NCI-H510A treated with DMSO at 0.1 percent for 48 hours (cell line): ENCODE measurements around the gene COMP.
"Not testable (repeated sequence)": the region's sequence is repeated elsewhere in the genome, so short reads cannot be mapped to it uniquely, and the experiment has no call there.

ENCODE experiments used
- DNase-seq: peaks from one replicate; lab custom pipeline; 2025; lab: John Stamatoyannopoulos, UW

The COMP gene

DNA sequence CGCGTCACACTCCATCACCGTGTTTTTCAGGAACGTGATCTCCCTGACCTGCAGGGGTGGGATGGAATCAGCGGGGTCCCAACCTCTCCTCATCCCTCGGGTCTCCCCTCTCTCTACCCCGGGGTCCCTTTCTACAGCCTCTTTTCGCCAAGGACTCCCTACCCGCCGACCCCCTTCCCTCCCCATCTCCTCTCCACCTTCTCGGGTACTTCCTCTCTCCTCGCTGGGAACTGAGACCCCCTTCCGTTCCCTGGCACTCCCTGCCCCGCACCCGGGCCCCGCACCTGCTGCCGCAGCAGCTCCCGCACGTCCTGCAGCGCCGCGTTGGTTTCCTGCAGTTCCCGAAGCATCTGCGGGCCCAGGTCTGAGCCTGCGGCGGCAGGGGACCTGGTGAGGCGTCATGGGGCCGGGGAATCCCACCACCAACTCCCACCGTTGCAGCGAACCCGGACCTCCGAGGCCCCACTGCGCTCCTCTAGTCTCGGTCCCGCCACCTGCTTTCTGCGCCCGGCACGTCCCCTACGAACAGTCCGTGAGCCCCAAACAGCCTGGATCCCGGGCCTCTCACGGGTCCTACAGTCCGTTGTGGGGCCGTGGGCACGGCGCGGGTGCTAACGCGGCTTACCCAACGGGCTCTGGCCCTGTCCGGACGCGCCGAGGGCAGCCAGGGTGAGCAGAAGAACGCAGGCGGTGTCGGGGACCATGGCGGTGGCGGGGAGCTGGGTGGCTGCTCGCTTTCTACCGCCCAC lies at the start of gene COMP:
Gene COMP, minus strand, starts transcription at position 740 of the 749 bp plus-strand sequence. Its CDS starts 36 bp downstream, at position 704.
- no peak for DNase-seq

DNA sequence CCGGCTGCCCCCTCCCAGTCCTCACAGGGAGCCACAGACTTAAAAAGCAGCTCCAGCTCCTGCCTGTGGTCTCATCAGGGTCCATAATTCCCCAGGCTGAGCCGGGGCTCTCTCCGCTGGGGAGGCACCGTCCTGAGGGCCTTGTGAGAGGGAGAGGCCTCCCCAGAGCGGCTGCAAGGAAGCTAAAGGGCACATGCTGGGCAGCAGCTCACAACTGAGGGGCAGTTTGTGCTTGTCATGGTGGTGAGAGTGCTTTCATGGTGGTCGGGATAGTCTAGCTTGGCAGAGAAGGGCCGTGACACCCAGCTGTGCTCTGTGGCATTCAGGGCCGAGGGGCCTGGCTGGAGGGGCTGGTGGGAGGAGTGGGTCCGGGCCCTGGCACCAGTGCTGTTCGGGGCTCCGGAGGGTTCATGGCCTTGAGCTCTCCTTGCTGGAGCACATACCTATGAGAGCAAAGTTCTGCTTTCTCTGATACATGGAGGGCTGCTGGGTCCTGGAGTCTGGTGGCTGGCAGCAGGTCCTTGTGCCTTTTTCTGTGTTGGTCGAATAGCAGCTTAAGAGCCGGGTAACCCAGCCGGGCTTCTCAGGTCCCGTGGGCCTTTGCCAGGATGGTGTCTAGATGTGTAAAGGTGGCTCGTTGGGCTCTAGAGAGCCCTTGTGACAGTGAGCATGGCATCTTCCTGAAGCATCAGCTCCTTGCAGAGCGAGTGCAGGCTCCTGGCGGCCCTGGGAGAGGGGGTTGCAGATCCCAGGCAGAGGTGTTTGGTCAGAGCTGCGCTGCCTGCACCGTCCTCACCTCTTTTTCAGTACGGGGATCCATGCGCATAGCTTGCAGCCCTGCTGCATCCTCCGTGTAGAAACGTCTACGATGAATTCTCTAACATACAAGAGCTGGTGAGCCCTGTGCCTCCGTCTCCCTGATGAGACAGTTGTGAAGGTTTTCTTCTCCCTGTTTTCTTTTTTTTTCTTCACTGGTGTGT lies 49.5 kb upstream of the COMP start:
- no peak for DNase-seq

DNA sequence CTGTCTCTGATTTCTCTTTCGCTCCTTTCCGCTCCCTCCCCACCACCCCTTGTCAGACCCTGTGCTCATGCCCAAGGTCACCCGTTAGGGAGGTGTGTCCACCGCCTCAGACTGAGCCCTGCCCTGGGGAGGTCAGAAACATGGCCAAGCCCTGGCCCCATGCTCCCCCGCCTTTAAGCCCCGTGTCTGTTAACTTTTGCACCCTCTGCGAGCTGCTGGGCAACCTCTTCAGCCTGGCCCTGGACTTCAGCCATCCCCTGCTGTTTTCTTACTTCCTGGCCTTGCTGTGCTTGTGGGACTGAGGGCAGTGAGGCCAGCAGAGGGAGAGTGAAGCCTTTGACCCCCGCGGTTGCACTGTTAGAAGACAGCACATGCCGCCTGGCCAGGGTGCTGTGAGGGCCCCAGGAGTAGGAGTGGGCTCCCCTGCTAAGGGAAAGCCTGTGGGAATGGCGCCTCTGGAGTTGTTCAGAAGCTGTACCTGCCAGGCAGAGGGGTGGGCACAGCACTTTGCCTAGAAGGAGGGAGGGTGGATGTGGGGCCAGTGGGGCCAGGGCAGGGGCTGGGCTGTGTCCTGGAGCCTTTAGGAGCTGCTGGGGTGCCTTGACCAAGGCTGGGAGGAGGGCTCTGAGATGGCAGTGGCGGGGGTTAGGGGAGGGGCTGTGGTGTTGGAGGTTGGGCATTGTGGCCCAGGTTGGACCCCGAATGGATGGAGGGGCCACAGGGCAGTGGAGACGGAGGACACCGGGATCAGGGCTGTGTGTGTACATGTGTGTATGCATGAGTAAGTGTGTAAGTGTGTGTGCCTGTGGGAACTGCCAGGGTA lies 48.6 kb upstream of the COMP start:
- DNase-seq = no peak

DNA sequence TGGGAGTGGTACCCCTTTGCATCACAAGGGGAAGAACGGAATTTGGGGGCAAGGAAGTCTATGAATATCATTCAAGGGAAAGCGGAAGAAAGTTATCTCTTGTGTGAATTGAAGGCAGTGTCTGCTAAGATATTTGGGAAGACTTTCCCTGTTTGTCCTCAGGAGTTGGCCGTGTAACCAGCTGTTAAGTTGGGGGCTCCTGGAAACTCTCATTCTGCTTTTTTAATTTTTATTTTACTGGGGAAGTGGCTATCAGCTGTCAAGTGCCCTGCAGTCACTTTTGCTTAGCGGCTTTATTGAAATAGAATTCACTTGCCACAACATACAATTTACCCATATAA lies 43.5 kb upstream of the COMP start:
- no peak for DNase-seq

DNA sequence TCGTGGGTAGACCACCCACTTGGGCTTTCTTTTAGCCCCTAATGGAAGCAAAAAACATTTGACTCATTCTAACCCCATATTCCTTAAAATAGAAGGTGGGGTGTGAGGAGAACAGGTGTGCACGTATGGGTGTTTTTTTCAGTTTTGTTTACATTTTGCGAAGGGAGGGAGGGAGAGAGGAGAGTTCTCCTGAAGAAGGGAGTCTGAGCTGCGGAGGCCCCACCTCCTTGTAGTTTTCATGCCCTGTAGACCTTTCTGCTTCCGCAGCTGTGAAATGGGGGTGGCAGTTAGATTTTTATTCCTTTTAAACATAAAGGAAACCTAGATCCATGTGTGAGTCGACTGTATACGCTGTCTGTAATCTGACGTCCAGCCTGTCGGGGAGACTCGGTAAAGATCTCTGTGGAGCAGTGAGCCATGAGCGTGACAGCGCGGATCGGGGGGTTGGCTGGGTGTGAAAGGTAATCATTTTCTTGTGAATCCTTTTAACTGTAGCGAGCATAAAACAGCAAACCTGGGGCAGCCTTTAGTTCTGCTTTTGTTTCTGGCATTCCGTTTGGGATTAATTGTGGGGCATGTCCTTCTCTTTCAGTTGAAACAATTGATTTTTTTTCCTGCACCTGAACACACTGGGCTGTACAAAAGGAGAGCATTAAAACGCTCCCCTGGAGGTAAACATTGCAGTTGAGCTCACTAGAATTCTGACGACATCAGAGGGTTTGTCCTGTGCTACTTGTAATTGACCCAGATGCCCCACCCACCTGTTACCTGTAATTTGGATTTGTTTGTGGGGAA lies 42.9 kb upstream of the COMP start:
- DNase-seq = peak; percentile 42

DNA sequence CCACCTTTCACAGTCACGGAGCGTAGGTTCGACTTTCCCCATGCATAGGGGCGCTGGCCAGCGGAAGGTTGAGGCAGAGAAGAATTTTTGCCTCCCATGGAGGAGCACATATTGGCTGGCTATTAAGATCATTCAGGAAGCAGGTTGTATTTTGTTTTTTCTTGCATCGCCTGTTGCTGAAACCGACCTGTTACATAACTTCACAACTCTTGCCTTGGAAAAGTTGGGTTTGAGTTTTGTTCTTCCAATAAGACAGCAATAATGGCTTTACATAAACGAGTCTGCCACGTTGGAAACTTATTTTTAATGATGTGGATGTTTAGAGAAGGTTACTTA lies 42.0 kb upstream of the COMP start:
- DNase-seq = no peak

DNA sequence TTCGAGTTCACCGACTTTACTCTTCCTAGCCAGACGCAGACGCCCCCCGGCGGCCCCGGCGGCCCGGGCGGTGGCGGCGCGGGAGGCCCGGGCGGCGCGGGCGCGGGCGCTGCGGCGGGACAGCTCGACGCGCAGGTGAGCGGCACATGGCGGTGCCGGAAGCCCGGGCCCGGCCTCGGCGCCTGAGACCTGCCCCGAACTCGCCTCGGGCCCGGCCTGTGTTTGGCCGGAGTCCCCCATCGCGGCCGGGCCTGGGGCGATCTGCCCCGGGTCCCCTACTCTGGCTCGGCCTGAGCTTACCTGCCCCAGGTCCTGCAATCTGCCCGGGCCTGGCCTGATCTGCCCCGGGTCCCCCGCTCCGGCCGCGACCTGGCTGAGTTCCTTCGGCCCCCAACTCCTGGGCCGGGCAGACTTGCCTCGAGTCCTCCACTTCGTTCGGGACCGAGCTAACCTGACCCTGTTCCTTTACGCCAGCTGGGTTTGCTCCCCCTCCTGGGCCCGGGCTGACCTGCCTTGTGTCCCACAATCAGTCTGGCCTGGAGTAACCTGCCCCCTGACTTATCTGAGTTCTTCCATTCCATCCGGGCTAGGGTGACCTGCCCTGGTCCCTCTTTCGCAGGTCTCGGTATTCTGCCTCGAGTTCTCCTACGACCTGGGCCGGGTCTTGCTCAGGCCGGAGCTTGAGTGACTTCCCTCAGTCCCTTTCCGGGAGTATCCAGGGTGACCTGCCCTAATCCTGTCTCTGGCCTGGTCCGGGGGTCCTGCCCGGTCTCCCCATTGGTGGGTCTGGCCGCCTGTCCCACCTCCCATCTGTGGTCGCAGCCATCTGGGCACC lies 41.4 kb upstream of the COMP start:
- no peak for DNase-seq

DNA sequence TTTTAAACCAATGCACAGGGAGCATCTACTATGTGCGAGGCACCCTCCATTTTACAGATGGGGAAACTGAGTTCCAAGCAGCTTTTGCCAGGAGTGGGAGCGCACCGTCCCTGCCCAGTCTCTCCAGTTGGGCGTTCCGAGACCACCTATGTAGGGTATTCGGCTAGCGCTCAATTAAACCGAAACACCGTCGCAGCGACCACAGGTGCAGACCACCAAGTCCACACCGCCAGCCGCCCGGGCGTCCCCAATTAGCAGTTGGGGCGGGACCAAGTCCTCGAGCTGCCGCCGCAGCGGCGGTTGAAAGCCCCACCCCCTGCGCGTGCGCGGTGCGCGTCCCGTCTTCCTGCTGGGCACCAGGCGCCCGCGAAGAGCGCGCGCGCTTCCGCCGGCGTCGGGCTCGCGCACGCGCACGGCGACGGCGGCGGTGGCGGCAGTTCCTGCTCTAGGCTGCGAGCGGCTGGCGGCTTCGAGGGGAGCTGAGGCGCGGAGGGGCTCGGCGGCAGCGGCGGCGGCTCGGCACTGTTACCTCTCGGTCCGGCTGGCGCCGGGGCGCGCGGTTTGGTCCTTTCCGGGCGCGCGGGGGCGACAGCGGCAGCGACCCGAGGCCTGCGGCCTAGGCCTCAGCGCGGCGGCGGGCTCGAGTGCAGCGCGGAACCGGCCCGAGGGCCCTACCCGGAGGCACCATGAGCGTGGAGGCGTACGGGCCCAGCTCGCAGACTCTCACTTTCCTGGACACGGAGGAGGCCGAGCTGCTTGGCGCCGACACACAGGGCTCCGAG lies 40.6 kb upstream of the COMP start, which contains the start of gene UPF1:
Gene UPF1, plus strand, starts transcription at position 436 of the 782 bp plus-strand sequence. Its CDS starts 251 bp downstream, at position 687.
- DNase-seq = peak; percentile 83

DNA sequence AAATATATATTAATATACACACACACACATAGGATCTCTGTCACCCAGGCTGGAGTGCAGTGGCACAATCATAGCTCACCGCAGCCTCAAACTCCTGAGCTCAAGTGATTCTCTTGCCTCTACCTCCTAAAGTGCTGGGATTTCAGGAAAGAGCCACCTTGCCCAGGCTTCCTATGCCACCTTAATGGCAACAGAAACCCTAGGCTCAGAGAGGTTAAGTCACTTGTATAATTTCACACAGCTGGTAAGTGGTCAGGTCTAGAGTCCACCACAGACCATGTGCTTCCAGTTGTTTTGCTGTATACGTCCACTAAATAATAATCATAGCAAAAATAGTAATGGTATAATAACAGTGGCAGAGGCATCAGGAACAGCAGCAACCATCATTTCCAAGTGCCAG lies 39.4 kb upstream of the COMP start:
- no peak for DNase-seq

DNA sequence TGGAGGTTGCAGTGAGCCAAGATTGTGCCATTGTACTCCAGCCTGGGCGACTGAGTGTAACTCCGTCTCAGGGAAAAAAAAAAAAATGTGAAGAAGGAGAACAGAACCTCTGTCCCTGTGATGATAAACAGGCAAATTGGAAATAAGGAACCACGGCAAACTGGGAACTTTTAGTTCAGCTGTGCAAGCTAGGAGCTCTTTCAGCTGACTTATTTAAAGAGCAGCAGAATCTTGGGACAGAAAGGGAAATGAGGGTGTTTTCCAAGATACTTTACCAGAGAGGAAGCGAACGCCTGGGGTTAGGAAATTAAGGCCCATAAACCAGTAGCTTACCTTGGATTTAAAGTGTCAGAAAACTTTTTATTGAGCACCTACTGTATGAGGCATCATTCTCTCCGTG lies 37.7 kb upstream of the COMP start:
- no peak for DNase-seq

DNA sequence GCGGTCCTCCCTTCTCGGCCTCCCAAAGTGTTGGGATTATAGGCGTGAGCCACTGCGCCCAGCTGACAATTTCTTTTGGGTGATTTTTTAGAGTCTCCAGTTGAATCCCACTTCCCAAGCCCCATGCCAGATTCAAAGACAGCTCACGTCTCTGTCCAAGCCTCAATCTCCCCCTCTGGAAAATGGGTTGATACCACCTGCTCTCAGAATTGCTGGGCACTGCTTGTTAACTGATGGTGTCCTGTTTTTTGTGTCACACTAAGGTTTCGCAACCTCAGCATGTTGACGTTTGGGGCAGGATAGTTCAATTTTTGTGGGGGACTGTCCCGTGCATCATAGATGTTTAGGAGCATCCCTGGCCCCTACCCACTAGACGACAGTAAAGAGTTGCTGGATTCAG lies 26.5 kb upstream of the COMP start:
- no peak for DNase-seq

DNA sequence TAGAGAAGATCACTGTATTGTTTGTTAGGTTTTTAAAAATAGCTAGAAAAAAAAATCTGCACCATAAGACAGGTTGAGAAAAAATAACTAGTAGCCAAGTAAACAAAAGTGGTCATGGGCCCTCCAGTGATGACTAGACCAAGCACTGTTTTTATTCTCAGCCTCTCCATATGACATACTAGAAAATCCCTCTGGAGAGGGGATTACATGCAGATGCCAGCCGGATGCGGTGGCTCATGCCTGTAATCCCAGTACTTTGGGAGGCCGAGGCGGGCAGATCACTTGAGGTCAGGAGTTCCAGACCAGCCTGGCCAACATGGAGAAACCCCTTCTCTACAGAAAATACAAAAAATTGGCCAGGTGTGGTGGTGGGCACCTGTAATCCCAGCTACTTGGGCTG lies 25.5 kb upstream of the COMP start:
- not testable (repeated sequence) for DNase-seq

DNA sequence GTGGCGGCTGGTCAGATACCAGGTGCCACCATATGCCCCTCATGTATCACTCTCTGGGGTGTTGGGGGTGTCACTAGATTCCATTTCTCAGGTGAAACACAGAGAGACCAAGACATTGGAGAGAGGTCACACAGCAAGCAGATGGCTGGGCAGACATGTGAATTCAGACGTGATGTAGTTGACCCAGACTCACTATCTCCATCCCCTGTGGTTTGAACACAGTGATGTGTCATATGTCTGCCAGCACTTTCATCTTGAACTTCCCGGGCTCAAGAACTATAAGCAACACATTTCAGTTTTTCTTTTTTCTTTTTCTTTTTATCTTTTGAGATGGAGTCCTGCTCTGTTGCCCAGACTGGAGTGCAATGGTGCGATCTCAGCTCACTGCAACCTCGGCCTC lies 24.6 kb upstream of the COMP start:
- no peak for DNase-seq

DNA sequence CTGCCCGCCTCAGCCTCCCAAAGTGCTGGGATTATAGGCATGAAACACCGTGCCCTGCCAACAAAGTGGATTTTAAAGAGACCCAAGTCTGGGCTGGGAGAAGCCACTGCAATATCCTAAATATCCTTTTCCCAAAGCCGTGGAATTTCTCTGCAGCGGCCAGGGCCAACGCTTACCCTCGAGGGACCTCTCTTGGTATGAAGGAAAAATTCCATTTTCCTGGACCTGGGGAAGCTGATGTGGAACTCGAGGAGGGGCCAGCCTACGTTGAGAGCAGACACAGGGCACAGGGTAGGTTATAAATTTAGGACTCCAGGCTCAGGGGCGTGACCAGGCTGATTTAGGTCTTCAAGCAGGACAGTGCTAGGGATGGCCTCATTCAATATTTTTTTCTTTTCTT lies 23.0 kb upstream of the COMP start:
- DNase-seq = no peak

DNA sequence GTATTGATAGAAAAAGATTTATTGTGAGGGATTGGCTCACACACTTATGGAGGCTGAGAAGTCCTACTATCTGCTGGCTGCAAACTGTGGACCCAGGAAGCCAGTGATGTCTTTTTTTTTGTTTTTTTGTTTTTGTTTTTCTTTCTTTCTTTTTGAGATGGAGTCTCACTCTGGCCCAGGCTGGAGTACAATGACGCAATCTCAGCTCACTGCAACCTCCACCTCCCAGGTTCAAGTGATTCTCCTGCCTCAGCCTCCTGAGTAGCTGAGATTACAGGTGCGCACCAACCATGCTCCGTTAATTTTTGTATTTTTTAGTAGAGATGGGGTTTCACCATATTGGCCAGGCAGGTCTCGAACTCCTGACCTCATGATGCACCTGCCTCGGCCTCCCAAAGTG lies 20.5 kb upstream of the COMP start:
- not testable (repeated sequence) for DNase-seq

DNA sequence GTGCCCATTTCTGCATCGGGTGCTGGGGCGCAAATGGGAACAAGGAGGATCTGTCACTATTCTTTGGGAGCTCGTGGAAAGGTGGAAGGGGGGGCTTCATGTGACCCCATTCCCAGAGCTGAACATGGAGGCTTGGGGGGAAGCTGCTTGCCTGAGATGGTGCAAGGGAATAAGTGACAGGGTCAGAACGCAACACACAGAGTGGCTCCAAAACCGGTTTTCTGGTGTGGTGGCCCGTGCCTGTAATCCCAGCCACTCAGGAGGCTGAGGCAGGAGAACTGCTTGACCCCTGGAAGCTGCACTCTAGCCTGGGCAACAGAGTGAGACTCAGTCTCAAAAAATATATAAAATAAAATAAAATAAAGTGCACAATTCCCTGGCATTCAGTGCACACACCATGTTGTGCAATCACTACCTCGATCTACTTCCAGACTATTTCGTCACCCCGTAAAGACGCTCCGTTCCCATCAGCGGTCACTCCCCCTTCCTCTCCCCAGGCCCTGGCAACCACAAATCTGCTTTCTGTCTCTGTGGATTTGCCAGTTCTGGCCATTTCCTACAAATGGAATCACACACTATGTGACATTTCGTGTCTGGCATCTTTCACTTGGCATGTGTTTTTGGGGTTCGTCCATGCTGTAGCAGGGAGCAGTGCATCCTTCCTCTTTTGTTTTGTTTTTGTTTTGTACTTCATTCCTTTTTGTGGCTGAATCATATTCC lies 18.2 kb upstream of the COMP start:
- DNase-seq = no peak

DNA sequence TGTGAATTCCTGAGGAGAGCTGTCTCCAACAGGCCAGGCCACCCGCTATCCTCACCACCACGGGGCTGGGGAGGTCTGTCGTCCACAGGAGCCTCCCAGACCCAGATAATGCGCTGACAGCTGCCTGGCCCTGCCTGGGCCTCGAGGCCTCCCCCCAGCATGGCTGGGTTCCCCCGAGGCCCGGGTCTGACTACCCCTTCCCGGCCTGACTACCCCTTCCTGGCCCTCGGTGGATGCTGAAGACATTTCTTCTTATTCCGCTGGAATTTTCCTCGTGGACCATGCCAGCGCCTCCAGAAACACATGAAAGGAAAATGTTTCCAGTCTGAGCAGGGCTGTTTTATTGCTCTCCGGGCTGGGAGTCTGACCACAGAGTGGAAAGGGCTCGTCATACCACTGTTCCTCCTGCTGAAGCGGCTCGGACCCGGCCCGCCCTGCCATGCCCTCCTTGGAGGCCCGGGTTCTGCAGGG lies 16.8 kb upstream of the COMP start:
- DNase-seq = no peak

DNA sequence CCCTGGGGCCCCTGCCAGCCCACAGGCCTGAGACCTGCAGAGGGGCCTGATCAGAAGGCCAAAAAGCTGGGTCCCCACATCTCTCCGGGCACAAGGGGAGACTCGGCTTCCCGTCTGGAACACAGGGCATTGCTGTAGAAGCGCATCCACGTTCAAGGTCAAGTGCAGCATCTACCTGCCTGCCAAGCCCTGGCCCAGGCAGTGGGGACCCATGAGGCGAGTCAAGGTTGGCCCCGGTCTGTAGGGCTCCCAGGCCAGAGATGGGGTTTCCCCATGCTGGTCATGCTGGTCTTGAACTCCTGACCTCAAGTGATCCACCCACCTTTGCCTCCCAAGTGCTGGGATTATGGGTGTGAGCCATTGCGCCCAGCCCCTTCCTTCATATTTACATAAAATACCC lies 13.5 kb upstream of the COMP start:
- no peak for DNase-seq

DNA sequence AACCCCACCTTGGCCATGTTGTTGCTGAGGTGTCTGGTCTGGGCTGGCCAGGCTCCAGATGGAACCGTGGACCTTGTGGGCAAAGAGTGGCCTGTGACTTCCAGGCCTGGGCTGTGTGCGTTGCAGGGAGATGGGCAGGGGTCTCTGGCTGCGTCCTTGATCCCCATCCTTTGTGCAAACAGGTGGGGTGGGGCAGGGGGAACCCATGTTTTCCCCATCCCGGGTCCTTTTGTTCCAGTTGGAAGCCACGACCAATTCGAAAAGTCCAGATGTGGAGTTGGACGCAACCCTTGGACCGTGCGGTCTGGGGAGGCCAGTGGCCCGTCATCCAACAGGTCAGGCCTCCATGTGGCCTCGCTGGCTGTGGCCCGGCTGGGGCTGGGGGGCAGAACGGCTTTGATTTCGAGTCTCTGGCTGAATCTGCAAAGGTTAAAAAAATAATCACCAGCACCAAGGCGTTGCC lies 13.1 kb upstream of the COMP start:
- no peak for DNase-seq
